ENCODE data around the gene LUZP1. TPM values are rescaled to one million over a fixed set of nuclear protein-coding genes. Genes with fewer than 3 reads are reported as not detected.

LUZP1 gene
- total and polyA plus RNA-seq, 10 of the 15 experiments (the other 5 are each of a cell fraction or from before 2014, with no cell fraction given) = 11.3 to 28.2 (median 17.3) TPM

- H3K4me3 ChIP-seq = no peak overlapping the region
- H3K4me2 ChIP-seq (ENCODE audit: control insufficient read depth, insufficient read depth) = no peak overlapping the region
- ATAC-seq (no peak), DNase-seq (ENCODE audit: low read depth, low spot score) (no peak), FAIRE-seq (no peak)
- in situ Hi-C loops (cut with MboI) (loop anchor here (5.0 kb wide), 3 partner anchors 90 to 180 kb away; no protein-coding TSS in a partner anchor), intact Hi-C loops (cut with micrococcal nuclease; ENCODE audit: unreplicated experiment) (no loop called here)
- H2AFZ ChIP-seq (ENCODE audit: control insufficient read depth, low read depth, low read length) = no peak overlapping the region
- H3K27me3 ChIP-seq (replicated peaks in 1 of 2; ENCODE audit: control insufficient read depth in 2 of 2, insufficient read depth in 2 of 2, low read length in 1 of 2) = no peaks in the 10 kb centered on the region
- POLR2A ChIA-PET = interaction anchor here (5.7 kb wide), 1 partner anchor 88 kb away, joined by 31 read pairs; no protein-coding TSS in a partner anchor
- no peak overlapping the region for H3K27ac ChIP-seq (ENCODE audit: control insufficient read depth, insufficient read depth)
- H3K36me3 ChIP-seq (ENCODE audit: control insufficient read depth in 2 of 2, insufficient read depth in 2 of 2, low read length in 1 of 2) = peaks cover 0 to 6% of the 10 kb centered on the region in 2 experiments; a peak in 3 of 4 replicates
- H3K79me2 ChIP-seq (ENCODE audit: control insufficient read depth, insufficient read depth, low read length) = no peaks in the 10 kb centered on the region; the same call in 1 of the 2 replicates
- H3K9ac ChIP-seq (ENCODE audit: control insufficient read depth, insufficient read depth, low read length) = no peak overlapping the region
- BruUV-seq (replicated peaks) = no TSS peak
- SMC1A ChIA-PET (ENCODE audit: uncharacterized antibody, unreplicated experiment) = interaction anchor here (0.8 to 7.6 kb wide), 3 partner anchors 19 to 124 kb away, joined by 3 to 455 read pairs (median 188); no protein-coding TSS in a partner anchor
- WGBS (ENCODE audit: insufficient coverage, insufficient replicate concordance, low lambda C conversion rate, missing lambda C conversion rate) = 89% methylated on average over 6 of the region's 6 CpGs
- CTCF ChIA-PET = interaction anchor here (0.8 to 20.3 kb wide), 5 partner anchors 11 to 85 kb away, joined by 3 to 961 read pairs (median 3); no protein-coding TSS in a partner anchor
- H3K4me1 ChIP-seq (ENCODE audit: control insufficient read depth, insufficient read depth, low read length) = no peaks in the 10 kb centered on the region
- H4K20me1 ChIP-seq (ENCODE audit: control insufficient read depth, insufficient read depth) = no peaks in the 10 kb centered on the region
- no peak for TF ChIP-seq BHLHE40 (IDR thresholded peaks at IDR 0.05; ENCODE audit: borderline replicate concordance in 1 of 2, low read depth in 2 of 2, low read length in 1 of 2)
- no peak for TF ChIP-seq CUX1 (IDR thresholded peaks at IDR 0.05; ENCODE audit: insufficient replicate concordance, low read depth, low read length)
- no peak for TF ChIP-seq MEF2B (IDR thresholded peaks at IDR 0.05; ENCODE audit: partially characterized antibody, poor library complexity, severe bottlenecking)
- TF ChIP-seq HDGF (IDR thresholded peaks at IDR 0.05) = no peak
- TF ChIP-seq LARP7 (IDR thresholded peaks at IDR 0.05) = no peak
- no peak for TF ChIP-seq NR2C1 (IDR thresholded peaks at IDR 0.05)
- RAD21 ChIA-PET (ENCODE audit: unreplicated experiment) = interaction anchor here (1.2 to 4.6 kb wide), 3 partner anchors 15 to 87 kb away, joined by 17 to 71 read pairs (median 66); no protein-coding TSS in a partner anchor
- H3K9me3 ChIP-seq (replicated peaks; ENCODE audit: control insufficient read depth, insufficient read depth, low read length) = no peaks in the 10 kb centered on the region
Measured at GRCh38 chr1:23097316-23097715, 71.3 kb downstream of the LUZP1 start.

Measured in GM12878 (cell line).